Measurements from ENCODE around the gene KLHL33. TPM values are rescaled to one million over a fixed set of nuclear protein-coding genes. Genes with fewer than 3 reads are reported as not detected.

Gene KLHL33
- total RNA-seq, 1 donor from 2014 or later = 0.47 TPM

- Histone ChIP-seq H3K27ac (peak overlapping the region; percentile 89), H3K4me1 (peaks cover 26% of the 10 kb centered on the region), H3K4me3 (peak overlapping the region; percentile 76), H3K9me3 (no peaks in the 10 kb centered on the region), H3K27me3 (ENCODE audit: low read depth) (no peaks in the 10 kb centered on the region), H3K36me3 (peaks cover 17% of the 10 kb centered on the region)
- no peak for TF ChIP-seq CTCF (IDR thresholded peaks at IDR 0.05)
- ATAC-seq (peak in 1 of 2 donors; percentile 1), DNase-seq (peak; percentile 58)
- intact Hi-C loops (cut with DNase I) = no loop called here
Observed at GRCh38 chr14:20468764-20469241, 32.8 kb upstream of the KLHL33 start.

- intact Hi-C loops (cut with DNase I) = no loop called here
- ATAC-seq (peak; percentile 97 to 98), DNase-seq (peak; percentile 99)
- Histone ChIP-seq H3K36me3 (peaks cover 41% of the 10 kb centered on the region), H3K27me3 (ENCODE audit: low read depth) (no peaks in the 10 kb centered on the region), H3K27ac (peak within 1 kb of the TSS; percentile 94), H3K4me1 (peaks cover 33% of the 10 kb centered on the region), H3K4me3 (peak within 1 kb of the TSS; percentile 95), H3K9me3 (no peaks in the 10 kb centered on the region)
- no peak for TF ChIP-seq CTCF (IDR thresholded peaks at IDR 0.05)
Observed at GRCh38 chr14:20461225-20462141, 25.5 kb upstream of the KLHL33 start, which contains the start of gene PIP4P1. Gene PIP4P1 (minus strand): TSS chr14:20461434. CDS start chr14:20461325, 109 bp downstream.

GRCh38 chr14:20460458-20461224 lies 24.7 kb upstream of the KLHL33 start:
- H3K9me3 ChIP-seq = no peaks in the 10 kb centered on the region
- intact Hi-C loops (cut with DNase I) = no loop called here
- H3K27me3 ChIP-seq (ENCODE audit: low read depth) = no peaks in the 10 kb centered on the region
- H3K27ac ChIP-seq = peak overlapping the region; percentile 94
- peaks cover 48% of the 10 kb centered on the region for H3K36me3 ChIP-seq
- ATAC-seq (peak; percentile 57 to 59), DNase-seq (peak; percentile 74)
- H3K4me1 ChIP-seq = peaks cover 42% of the 10 kb centered on the region
- H3K4me3 ChIP-seq = peak overlapping the region; percentile 95
- TF ChIP-seq CTCF (IDR thresholded peaks at IDR 0.05) = no peak

GRCh38 chr14:20458031-20458789 lies 22.2 kb upstream of the KLHL33 start:
- TF ChIP-seq CTCF (IDR thresholded peaks at IDR 0.05) = no peak
- no peaks in the 10 kb centered on the region for H3K27me3 ChIP-seq (ENCODE audit: low read depth)
- H3K9me3 ChIP-seq = no peaks in the 10 kb centered on the region
- ATAC-seq (no peak), DNase-seq (no peak)
- no peak overlapping the region for H3K4me3 ChIP-seq
- no peak overlapping the region for H3K27ac ChIP-seq
- H3K36me3 ChIP-seq = peaks cover 48% of the 10 kb centered on the region
- intact Hi-C loops (cut with DNase I) = no loop called here
- peaks cover 52% of the 10 kb centered on the region for H3K4me1 ChIP-seq

- ATAC-seq (no peak), DNase-seq (no peak)
- TF ChIP-seq CTCF (IDR thresholded peaks at IDR 0.05) = no peak
- Histone ChIP-seq H3K27me3 (ENCODE audit: low read depth) (no peaks in the 10 kb centered on the region), H3K4me1 (peaks cover 56% of the 10 kb centered on the region), H3K36me3 (peaks cover 51% of the 10 kb centered on the region), H3K4me3 (no peak overlapping the region), H3K27ac (no peak overlapping the region), H3K9me3 (no peaks in the 10 kb centered on the region)
- intact Hi-C loops (cut with DNase I) = no loop called here
Observed at GRCh38 chr14:20456971-20457370, 21.0 kb upstream of the KLHL33 start.

Measured in lower lobe of right lung (tissue), 2 donors.